GM23338 (cell line): ENCODE measurements around the gene ERVMER34-1. TPM values are rescaled to one million over a fixed set of nuclear protein-coding genes. Genes with fewer than 3 reads are reported as not detected.

ENCODE experiments used
- ATAC-seq: fragments of 200-7000 bp; cut with Tn5 transposase; 3 replicates; pipeline ENCODE4 v1.9.1; 2020
- DNase-seq: peaks from one replicate; pipeline ENCODE4 v3.0.0-alpha.2; 2015; ENCODE audit warnings: low spot score
- H2AFZ ChIP-seq: fragments of 200-600 bp; sonication (generic); 2 replicates; pipeline ENCODE4 v1.8.0; 2016; ENCODE audit warnings: antibody characterized with exemption, mild to moderate bottlenecking, moderate library complexity
- H3F3A ChIP-seq: fragments of 200-600 bp; sonication (generic); replicated peaks from 2 replicates; pipeline ENCODE4 v1.8.0; 2017; ENCODE audit warnings: antibody characterized with exemption, mixed run types, low read depth
- H3K27ac ChIP-seq: fragments of 200-600 bp; sonication (generic); 2 replicates; pipeline ENCODE4 v1.6.1; 2016; ENCODE audit warnings: low read depth
- H3K27me3 ChIP-seq: fragments of 200-600 bp; sonication (generic); 2 replicates; pipeline ENCODE4 v1.8.0; 2016; ENCODE audit warnings: mild to moderate bottlenecking, mixed run types, moderate library complexity; ENCODE audit not compliant: insufficient read depth
- H3K36me3 ChIP-seq: fragments of 200-600 bp; sonication (generic); 2 replicates; pipeline ENCODE4 v1.8.0; 2016; ENCODE audit warnings: mild to moderate bottlenecking; ENCODE audit not compliant: insufficient read depth
- H3K4me1 ChIP-seq: fragments of 200-600 bp; sonication (generic); 2 replicates; pipeline ENCODE4 v1.8.0; 2016; ENCODE audit warnings: mild to moderate bottlenecking, moderate library complexity; ENCODE audit not compliant: insufficient read depth
- H3K4me2 ChIP-seq: fragments of 200-600 bp; sonication (generic); 2 replicates; pipeline ENCODE4 v1.7.1; 2017; ENCODE audit warnings: mixed run types
- H3K4me3 ChIP-seq: fragments of 200-600 bp; sonication (generic); 2 replicates; pipeline ENCODE4 v1.6.1; 2016; ENCODE audit warnings: mixed run types
- H3K79me2 ChIP-seq: fragments of 200-600 bp; sonication (generic); replicated peaks from 2 replicates; pipeline ENCODE4 v1.8.0; 2017; ENCODE audit warnings: mild to moderate bottlenecking; ENCODE audit not compliant: insufficient read depth
- H3K9me2 ChIP-seq: fragments of 200-600 bp; sonication (generic); 2 replicates; pipeline ENCODE4 v1.8.0; 2017; ENCODE audit not compliant: insufficient read depth
- H4K20me1 ChIP-seq: fragments of 200-600 bp; sonication (generic); replicated peaks from 2 replicates; pipeline ENCODE4 v1.8.0; 2017; ENCODE audit warnings: mild to moderate bottlenecking; ENCODE audit not compliant: insufficient read depth
- H3K27ac Mint-ChIP-seq: 2 replicates; pipeline ENCODE4 v1.8.0; 2020; ENCODE audit warnings: inconsistent platforms, mild to moderate bottlenecking, moderate library complexity, mixed read lengths
- H3K27me3 Mint-ChIP-seq: 3 replicates; pipeline ENCODE4 v1.8.0; 2022; ENCODE audit warnings: low read depth, mild to moderate bottlenecking, moderate library complexity, mixed read lengths, inconsistent platforms; ENCODE audit not compliant: insufficient read depth, poor library complexity
- H3K36me3 Mint-ChIP-seq: 3 replicates; pipeline ENCODE4 v1.8.0; 2021; ENCODE audit warnings: low read depth, mild to moderate bottlenecking, inconsistent platforms, moderate library complexity, mixed read lengths
- H3K4me1 Mint-ChIP-seq: 3 replicates; pipeline ENCODE4 v1.8.0; 2020; ENCODE audit warnings: mild to moderate bottlenecking, inconsistent platforms, mixed read lengths
- H3K4me3 Mint-ChIP-seq: 3 replicates; pipeline ENCODE4 v1.8.0; 2021; ENCODE audit warnings: moderate library complexity, mild to moderate bottlenecking, inconsistent platforms, mixed read lengths
- H3K9me3 Mint-ChIP-seq: 3 replicates; pipeline ENCODE4 v1.8.0; 2020; ENCODE audit warnings: moderate library complexity, mild to moderate bottlenecking, inconsistent platforms, mixed read lengths
- CREB1 ChIP-seq: fragments of 250-450 bp; sonication (Bioruptor Pico); IDR thresholded peaks from 2 replicates; pipeline ENCODE4 v1.5.0; 2020; ENCODE audit warnings: low read depth, mild to moderate bottlenecking, moderate library complexity
- ETS1 ChIP-seq: IDR thresholded peaks from 2 replicates; pipeline ENCODE4 v1.6.1; 2016; ENCODE audit warnings: antibody characterized with exemption
- EZH2 ChIP-seq: fragments of 200-600 bp; sonication (generic); IDR thresholded peaks from one replicate; pipeline ENCODE4 v1.8.0; 2017; ENCODE audit warnings: antibody characterized with exemption, mild to moderate bottlenecking, low read depth; ENCODE audit not compliant: unreplicated experiment
- EZH2phosphoT487 ChIP-seq: fragments of 200-600 bp; sonication (generic); IDR thresholded peaks from one replicate; pipeline ENCODE4 v1.8.1; 2018; ENCODE audit warnings: antibody characterized with exemption; ENCODE audit not compliant: unreplicated experiment
- JUNB ChIP-seq: IDR thresholded peaks from one replicate; pipeline ENCODE4 v1.6.1; 2016; ENCODE audit warnings: antibody characterized with exemption; ENCODE audit not compliant: unreplicated experiment
- NANOG ChIP-seq: IDR thresholded peaks from 2 replicates; pipeline ENCODE4 v1.6.1; 2016; ENCODE audit warnings: antibody characterized with exemption, borderline replicate concordance
- POLR2AphosphoS5 ChIP-seq: IDR thresholded peaks from 2 replicates; pipeline ENCODE4 v1.6.1; 2016; ENCODE audit warnings: antibody characterized with exemption, low read depth
- REST ChIP-seq: IDR thresholded peaks from one replicate; pipeline ENCODE4 v1.6.1; 2018; ENCODE audit warnings: antibody characterized with exemption; ENCODE audit not compliant: unreplicated experiment
- STAT1 ChIP-seq: IDR thresholded peaks from one replicate; pipeline ENCODE4 v1.6.1; 2016; ENCODE audit warnings: antibody characterized with exemption; ENCODE audit not compliant: unreplicated experiment
- ZNF114 ChIP-seq: fragments of 250-450 bp; sonication (Bioruptor Pico); IDR thresholded peaks from 2 replicates; pipeline ENCODE4 v1.5.0; 2020; ENCODE audit warnings: mild to moderate bottlenecking, moderate library complexity
- ZNF331 ChIP-seq: fragments of 250-450 bp; sonication (Bioruptor Pico); IDR thresholded peaks from 2 replicates; pipeline ENCODE4 v1.5.0; 2020; ENCODE audit warnings: low read depth, mild to moderate bottlenecking, moderate library complexity
- polyA plus RNA-seq: library from polyadenylated mRNA; unstranded; fragments of >200 nt; fragmentation: Nextera tagmentation; extraction: Ambion mirVana; gene quantifications from 2 replicates; pipeline ENCODE4 v1.2.1, GENCODE V29; 2016
- total RNA-seq: library from RNA; depleted of rRNA; stranded (reverse); fragments of >200 nt; shearing (Covaris generic); gene quantifications from 2 replicates; pipeline ENCODE4 v1.2.3, GENCODE V29; 2014
- TF ChIP-seq, protein P1 (sequence below), 2 experiments: fragments of 200-600 bp in 1 of 2; sonication (generic) in 1 of 2; conservative IDR thresholded peaks; 2 replicates each; pipeline versions ENCODE4 v1.5.1 to v1.6.1; 2016 to 2017; ENCODE audit warnings: antibody characterized with exemption in 2 of 2, low read depth in 2 of 2, mild to moderate bottlenecking in 2 of 2, moderate library complexity in 1 of 2
- TF ChIP-seq, protein P2 (sequence below): fragments of 250-450 bp; sonication (Bioruptor Pico); IDR thresholded peaks from 2 replicates; pipeline ENCODE4 v1.5.0; 2020; ENCODE audit warnings: mild to moderate bottlenecking, moderate library complexity

Gene ERVMER34-1
- total and polyA plus RNA-seq, 2 experiments from 2014 or later: 15.9 to 34.1 TPM

DNA sequence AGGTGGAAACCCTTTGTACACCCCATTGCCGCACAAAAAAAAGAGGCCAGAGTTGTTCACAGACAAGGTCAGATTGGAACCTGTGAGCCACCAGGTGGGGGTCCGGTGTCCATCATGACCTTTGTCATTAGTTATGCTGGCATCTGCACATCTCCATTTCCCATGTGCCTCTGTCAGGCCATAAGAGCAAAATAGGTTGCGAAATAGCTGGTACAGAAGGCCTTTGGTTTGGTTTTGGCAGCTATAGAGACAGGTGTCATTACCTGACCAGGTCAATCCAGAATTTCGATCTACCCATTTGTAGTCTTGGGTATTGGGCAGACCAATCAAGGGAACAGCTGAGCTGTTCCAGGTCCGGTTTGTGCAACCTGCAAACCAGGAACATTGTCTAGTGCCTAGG, 6.6 kb downstream of the ERVMER34-1 start:
- Histone ChIP-seq H3K9me2 (peaks cover 5% of the 10 kb centered on the region; the same call in 1 of the 2 replicates), H3K4me2 (no peak overlapping the region), H3K79me2 (peaks cover 10% of the 10 kb centered on the region), H3K27me3 (no peaks in the 10 kb centered on the region), H2AFZ (no peak overlapping the region), H3K36me3 (peaks cover 32% of the 10 kb centered on the region), H3K4me3 (no peak overlapping the region), H3K4me1 (peaks cover 17% of the 10 kb centered on the region), H3F3A (0 out of 2 replicates have a peak, but pooled peaks cover 3% of the 10 kb centered on the region), H3K27ac (no peak overlapping the region), H4K20me1 (no peaks in the 10 kb centered on the region)
- DNase-seq: no peak
- H3K4me3 Mint-ChIP-seq: no peak overlapping the region
- no peak for ATAC-seq
- H3K9me3 Mint-ChIP-seq: peaks cover 11% of the 10 kb centered on the region
- H3K27me3 Mint-ChIP-seq: peaks cover 4% of the 10 kb centered on the region
- H3K36me3 Mint-ChIP-seq: peaks cover 56% of the 10 kb centered on the region
- no peak for TF ChIP-seq ZNF114 (CRISPR knock-in tag)
- TF ChIP-seq POLR2AphosphoS5: no peak
- no peak for TF ChIP-seq ETS1
- no peak for TF ChIP-seq EZH2phosphoT487
- TF ChIP-seq REST: no peak
- no peak for TF ChIP-seq CREB1 (CRISPR knock-in tag)
- no peak for TF ChIP-seq ZNF331
- TF ChIP-seq, protein P1, sequence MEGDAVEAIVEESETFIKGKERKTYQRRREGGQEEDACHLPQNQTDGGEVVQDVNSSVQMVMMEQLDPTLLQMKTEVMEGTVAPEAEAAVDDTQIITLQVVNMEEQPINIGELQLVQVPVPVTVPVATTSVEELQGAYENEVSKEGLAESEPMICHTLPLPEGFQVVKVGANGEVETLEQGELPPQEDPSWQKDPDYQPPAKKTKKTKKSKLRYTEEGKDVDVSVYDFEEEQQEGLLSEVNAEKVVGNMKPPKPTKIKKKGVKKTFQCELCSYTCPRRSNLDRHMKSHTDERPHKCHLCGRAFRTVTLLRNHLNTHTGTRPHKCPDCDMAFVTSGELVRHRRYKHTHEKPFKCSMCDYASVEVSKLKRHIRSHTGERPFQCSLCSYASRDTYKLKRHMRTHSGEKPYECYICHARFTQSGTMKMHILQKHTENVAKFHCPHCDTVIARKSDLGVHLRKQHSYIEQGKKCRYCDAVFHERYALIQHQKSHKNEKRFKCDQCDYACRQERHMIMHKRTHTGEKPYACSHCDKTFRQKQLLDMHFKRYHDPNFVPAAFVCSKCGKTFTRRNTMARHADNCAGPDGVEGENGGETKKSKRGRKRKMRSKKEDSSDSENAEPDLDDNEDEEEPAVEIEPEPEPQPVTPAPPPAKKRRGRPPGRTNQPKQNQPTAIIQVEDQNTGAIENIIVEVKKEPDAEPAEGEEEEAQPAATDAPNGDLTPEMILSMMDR (conservative IDR thresholded peaks at IDR 0.05; ENCODE audit: low read depth in 2 of 2): no peak
- no peak for TF ChIP-seq EZH2
- TF ChIP-seq, protein P2, sequence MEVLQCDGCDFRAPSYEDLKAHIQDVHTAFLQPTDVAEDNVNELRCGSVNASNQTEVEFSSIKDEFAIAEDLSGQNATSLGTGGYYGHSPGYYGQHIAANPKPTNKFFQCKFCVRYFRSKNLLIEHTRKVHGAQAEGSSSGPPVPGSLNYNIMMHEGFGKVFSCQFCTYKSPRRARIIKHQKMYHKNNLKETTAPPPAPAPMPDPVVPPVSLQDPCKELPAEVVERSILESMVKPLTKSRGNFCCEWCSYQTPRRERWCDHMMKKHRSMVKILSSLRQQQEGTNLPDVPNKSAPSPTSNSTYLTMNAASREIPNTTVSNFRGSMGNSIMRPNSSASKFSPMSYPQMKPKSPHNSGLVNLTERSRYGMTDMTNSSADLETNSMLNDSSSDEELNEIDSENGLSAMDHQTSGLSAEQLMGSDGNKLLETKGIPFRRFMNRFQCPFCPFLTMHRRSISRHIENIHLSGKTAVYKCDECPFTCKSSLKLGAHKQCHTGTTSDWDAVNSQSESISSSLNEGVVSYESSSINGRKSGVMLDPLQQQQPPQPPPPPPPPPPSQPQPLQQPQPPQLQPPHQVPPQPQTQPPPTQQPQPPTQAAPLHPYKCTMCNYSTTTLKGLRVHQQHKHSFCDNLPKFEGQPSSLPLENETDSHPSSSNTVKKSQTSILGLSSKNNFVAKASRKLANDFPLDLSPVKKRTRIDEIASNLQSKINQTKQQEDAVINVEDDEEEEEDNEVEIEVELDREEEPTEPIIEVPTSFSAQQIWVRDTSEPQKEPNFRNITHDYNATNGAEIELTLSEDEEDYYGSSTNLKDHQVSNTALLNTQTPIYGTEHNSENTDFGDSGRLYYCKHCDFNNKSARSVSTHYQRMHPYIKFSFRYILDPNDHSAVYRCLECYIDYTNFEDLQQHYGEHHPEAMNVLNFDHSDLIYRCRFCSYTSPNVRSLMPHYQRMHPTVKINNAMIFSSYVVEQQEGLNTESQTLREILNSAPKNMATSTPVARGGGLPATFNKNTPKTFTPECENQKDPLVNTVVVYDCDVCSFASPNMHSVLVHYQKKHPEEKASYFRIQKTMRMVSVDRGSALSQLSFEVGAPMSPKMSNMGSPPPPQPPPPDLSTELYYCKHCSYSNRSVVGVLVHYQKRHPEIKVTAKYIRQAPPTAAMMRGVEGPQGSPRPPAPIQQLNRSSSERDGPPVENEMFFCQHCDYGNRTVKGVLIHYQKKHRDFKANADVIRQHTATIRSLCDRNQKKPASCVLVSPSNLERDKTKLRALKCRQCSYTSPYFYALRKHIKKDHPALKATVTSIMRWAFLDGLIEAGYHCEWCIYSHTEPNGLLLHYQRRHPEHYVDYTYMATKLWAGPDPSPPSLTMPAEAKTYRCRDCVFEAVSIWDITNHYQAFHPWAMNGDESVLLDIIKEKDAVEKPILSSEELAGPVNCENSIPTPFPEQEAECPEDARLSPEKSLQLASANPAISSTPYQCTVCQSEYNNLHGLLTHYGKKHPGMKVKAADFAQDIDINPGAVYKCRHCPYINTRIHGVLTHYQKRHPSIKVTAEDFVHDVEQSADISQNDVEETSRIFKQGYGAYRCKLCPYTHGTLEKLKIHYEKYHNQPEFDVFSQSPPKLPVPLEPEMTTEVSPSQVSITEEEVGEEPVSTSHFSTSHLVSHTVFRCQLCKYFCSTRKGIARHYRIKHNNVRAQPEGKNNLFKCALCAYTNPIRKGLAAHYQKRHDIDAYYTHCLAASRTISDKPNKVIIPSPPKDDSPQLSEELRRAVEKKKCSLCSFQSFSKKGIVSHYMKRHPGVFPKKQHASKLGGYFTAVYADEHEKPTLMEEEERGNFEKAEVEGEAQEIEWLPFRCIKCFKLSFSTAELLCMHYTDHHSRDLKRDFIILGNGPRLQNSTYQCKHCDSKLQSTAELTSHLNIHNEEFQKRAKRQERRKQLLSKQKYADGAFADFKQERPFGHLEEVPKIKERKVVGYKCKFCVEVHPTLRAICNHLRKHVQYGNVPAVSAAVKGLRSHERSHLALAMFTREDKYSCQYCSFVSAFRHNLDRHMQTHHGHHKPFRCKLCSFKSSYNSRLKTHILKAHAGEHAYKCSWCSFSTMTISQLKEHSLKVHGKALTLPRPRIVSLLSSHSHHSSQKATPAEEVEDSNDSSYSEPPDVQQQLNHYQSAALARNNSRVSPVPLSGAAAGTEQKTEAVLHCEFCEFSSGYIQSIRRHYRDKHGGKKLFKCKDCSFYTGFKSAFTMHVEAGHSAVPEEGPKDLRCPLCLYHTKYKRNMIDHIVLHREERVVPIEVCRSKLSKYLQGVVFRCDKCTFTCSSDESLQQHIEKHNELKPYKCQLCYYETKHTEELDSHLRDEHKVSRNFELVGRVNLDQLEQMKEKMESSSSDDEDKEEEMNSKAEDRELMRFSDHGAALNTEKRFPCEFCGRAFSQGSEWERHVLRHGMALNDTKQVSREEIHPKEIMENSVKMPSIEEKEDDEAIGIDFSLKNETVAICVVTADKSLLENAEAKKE (CRISPR knock-in tag): no peak
- no peak for TF ChIP-seq NANOG
- TF ChIP-seq STAT1: no peak
- no peak for TF ChIP-seq JUNB
- H3K27ac Mint-ChIP-seq: no peak overlapping the region
- H3K4me1 Mint-ChIP-seq: peaks cover 3% of the 10 kb centered on the region; the same call in 2 of the 3 replicates
